HFF-Myc (cell line): Measurements from ENCODE around the gene CGB7.
"Not testable (repeated sequence)": the region's sequence is repeated elsewhere in the genome, so short reads cannot be mapped to it uniquely, and the experiment has no call there.

ENCODE experiments used
- DNase-seq: peaks from one replicate; pipeline ENCODE4 v3.0.0-alpha.2; 2011; ENCODE audit warnings: low read depth; ENCODE audit errors: extremely low read depth
- H3K4me3 ChIP-seq: replicated peaks from 2 replicates; pipeline ENCODE4 v1.5.1; 2011; ENCODE audit warnings: low read depth, mild to moderate bottlenecking, control low read depth, low read length
- TF ChIP-seq, protein P1 (sequence below): IDR thresholded peaks from 2 replicates; pipeline ENCODE4 v1.5.1; 2012; ENCODE audit warnings: mild to moderate bottlenecking, low read depth, low read length, control low read depth; ENCODE audit errors: missing control alignments

CGB7 gene

GRCh38 chr19:49019242-49019932, 38.2 kb downstream of the CGB7 start:
- no peak overlapping the region; the same call in 1 of the 2 replicates for H3K4me3 ChIP-seq
- TF ChIP-seq, protein P1, sequence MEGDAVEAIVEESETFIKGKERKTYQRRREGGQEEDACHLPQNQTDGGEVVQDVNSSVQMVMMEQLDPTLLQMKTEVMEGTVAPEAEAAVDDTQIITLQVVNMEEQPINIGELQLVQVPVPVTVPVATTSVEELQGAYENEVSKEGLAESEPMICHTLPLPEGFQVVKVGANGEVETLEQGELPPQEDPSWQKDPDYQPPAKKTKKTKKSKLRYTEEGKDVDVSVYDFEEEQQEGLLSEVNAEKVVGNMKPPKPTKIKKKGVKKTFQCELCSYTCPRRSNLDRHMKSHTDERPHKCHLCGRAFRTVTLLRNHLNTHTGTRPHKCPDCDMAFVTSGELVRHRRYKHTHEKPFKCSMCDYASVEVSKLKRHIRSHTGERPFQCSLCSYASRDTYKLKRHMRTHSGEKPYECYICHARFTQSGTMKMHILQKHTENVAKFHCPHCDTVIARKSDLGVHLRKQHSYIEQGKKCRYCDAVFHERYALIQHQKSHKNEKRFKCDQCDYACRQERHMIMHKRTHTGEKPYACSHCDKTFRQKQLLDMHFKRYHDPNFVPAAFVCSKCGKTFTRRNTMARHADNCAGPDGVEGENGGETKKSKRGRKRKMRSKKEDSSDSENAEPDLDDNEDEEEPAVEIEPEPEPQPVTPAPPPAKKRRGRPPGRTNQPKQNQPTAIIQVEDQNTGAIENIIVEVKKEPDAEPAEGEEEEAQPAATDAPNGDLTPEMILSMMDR = no peak
- DNase-seq = no peak

DNA sequence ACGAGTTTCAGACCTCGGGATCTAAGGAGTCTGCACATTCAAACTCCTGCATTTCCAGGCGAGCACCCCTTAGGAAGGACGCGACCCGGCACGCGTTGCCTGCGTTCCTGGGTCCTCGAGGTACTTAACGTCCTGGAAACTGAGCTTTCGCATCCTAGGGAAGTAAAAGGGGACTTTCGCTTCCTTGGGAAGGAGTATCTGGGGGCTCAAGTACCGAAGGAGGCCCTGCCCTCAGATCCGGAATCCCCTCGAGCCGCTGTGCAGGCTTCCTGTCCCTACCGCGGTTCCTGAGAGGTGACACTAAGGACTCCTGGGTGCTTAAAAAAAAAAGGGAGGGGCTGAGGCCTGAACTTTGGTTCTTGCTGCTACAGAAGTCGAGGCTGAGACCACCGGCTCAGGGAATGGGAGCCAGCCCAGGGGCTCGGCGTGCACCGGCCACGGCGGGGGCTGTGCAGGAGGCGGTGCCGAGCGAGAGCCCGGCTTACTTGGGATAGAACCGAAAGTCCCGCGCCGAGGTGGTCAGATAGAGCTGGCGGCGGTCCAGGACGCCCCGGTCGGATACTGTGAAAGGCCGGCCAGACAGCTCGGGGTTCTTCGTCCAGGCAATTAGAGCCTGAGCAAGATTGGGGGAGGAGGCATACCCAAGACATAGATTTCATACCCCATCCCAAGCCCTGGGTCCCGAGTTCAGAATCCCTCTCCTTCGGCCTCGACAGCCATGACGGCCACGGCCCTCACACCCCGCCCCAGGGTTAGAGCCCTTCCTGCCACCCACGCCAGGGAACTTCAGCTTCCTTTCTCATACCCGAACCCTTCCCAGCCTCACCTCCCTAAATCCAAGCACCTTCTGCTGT, 38.9 kb downstream of the CGB7 start:
- H3K4me3 ChIP-seq = peak overlapping the region; percentile 29
- DNase-seq = not testable (repeated sequence)

GRCh38 chr19:49017666-49018351, 39.7 kb downstream of the CGB7 start:
- TF ChIP-seq, protein P1 = peak; percentile 39
- peak; percentile 26 for DNase-seq

DNA sequence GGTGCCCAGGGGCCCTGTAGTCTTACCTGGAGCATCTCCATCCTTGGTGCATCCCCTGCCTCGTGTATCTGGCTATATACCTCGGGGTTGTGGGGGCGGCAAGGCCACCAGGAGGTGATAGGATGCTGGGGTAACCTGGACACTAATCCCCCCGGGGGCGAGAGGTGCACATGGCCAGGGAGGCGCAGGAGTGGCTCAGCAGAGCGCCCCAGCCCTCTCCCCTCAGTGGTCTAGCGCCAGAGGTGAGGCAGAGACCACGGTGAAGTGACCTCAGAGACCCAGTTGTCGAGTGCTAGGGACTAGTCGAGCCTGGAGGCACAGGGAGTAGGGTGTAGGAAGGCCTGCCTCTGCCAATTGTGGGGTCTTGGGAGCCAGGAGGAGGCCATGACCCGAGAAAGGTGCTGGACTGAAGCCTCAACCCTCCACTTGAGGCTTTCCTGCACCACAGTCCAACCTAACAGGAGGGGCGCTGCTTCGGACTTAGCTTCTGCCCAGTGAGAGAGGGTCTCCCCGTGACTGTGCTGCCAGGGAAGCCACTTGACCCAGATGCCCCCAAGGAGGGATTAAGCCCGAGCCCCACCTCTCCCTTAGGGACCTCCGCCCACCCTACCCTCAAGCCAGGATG, 40.4 kb downstream of the CGB7 start, which contains the start of gene LHB:
TSS of gene LHB (minus strand) at position 51 of the 625 bp plus-strand sequence. CDS start at position 41, 10 bp downstream.
- peak within 1 kb of the TSS; percentile 29 for H3K4me3 ChIP-seq
- TF ChIP-seq, protein P1 = no peak

More at GRCh38 chr19:49017666-49018351, 39.7 kb downstream of the CGB7 start:
- H3K4me3 ChIP-seq = peak overlapping the region; percentile 29

DNA sequence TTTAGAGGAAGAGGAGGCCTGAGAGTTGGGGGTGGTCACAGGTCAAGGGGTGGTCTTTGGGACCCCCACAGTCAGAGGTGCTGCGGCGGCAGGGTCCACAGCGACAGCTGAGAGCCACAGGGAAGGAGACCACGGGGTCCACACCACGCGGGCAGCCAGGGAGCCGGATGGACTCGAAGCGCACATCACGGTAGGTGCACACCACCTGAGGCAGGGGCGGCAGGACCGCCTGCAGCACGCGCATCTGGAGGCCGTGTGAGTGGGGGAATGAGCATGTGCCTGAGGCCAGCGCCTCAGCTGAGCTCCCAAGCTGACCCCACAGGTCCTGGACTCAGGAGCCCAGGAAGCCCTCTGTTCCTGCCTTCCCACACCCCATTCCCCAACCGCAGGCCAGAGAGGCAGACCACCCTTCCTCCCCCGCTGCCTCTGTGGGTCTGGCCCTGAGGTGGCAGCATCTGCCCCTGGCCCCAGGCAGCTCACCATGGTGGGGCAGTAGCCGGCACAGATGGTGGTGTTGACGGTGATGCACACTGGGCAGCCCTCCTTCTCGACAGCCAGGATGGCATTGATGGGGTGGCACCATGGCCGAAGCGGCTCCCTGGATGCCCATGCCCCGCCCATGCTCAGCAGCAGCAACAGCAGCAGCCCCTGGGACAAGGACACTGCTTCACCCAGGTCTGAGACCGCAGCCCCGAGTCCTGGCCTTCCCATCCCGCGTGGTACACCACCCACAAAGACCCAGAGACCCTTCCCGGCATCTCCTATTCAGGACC, 41.3 kb downstream of the CGB7 start:
- TF ChIP-seq, protein P1 = no peak
- no peak for DNase-seq
- no peak overlapping the region for H3K4me3 ChIP-seq

More for the DNA sequence above, 40.4 kb downstream of the CGB7 start, which contains the start of gene LHB:
- no peak for DNase-seq

DNA sequence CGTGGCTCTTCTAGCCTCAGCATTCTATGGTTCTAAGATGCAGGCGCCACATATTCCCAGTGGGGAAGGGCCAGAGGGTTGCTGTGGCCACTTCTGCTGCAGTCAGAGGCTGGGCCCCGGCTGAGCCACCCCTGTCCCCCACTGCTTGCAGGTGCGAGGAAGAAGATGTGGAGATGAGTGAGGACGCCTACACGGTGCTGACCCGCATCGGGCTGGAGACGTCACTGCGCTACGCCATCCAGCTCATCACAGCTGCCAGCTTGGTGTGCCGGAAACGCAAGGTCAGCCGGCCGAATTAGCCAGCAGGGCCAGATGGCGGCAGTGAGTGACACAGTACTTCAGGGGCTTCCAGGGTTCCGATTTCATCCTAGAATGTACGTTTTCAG, 42.7 kb downstream of the CGB7 start:
- TF ChIP-seq, protein P1 = no peak
- no peak for DNase-seq
- H3K4me3 ChIP-seq = no peak overlapping the region
